Thyroid gland (tissue), 4 donors: ENCODE measurements around the gene DACH1. TPM values are rescaled to one million over a fixed set of nuclear protein-coding genes. Genes with fewer than 3 reads are reported as not detected.

ENCODE experiments used
- DNase-seq, 2 donors: peaks; one replicate each; pipeline ENCODE4 v3.0.0-alpha.2; 2019
- H3K27ac ChIP-seq, 3 donors: fragments of 200-600 bp; sonication (generic); 1 replicate in 2 of 3; 2 replicates in 1 of 3; pipeline ENCODE4 v1.5.1; 2016 to 2019; ENCODE audit warnings: mild to moderate bottlenecking in 1 of 3, moderate library complexity in 1 of 3
- H3K27me3 ChIP-seq: fragments of 200-600 bp; sonication (generic); one replicate; pipeline ENCODE4 v1.5.1; 2019
- H3K36me3 ChIP-seq, 2 donors: fragments of 200-600 bp; sonication (generic); one replicate each; pipeline ENCODE4 v1.5.1; 2016 to 2019
- H3K4me1 ChIP-seq, 2 donors: fragments of 200-600 bp; sonication (generic); one replicate each; pipeline ENCODE4 v1.5.1; 2017 to 2019
- H3K4me3 ChIP-seq, 3 donors: fragments of 200-600 bp; sonication (generic); replicated peaks in 1 of 3; 1 replicate in 2 of 3; 2 replicates in 1 of 3; pipeline ENCODE4 v1.5.1; 2016; ENCODE audit warnings: mild to moderate bottlenecking in 1 of 3
- H3K9me3 ChIP-seq: fragments of 200-600 bp; sonication (generic); one replicate; pipeline ENCODE4 v1.5.1; 2017
- CTCF ChIP-seq, 6 experiments: fragments of 200-600 bp in 3 of 6; fragments of 450-650 bp in 3 of 6; sonication (generic) in 3 of 6; IDR thresholded peaks; one replicate each; pipeline ENCODE4 v1.5.1; 2016 to 2019; ENCODE audit warnings: antibody characterized with exemption in 6 of 6, mild to moderate bottlenecking in 2 of 6, inconsistent platforms in 1 of 6, moderate library complexity in 1 of 6
- POLR2A ChIP-seq, 2 donors: fragments of 450-650 bp; IDR thresholded peaks; one replicate each; pipeline ENCODE4 v1.6.1; 2017; ENCODE audit warnings: antibody characterized with exemption in 2 of 2, mild to moderate bottlenecking in 2 of 2, moderate library complexity in 1 of 2
- WGBS, 2 donors: methylation state at CpG; one replicate each; pipeline ENCODE4 v1.1.5; 2017; 5-methylcytosine and 5-hydroxymethylcytosine counted together
- intact Hi-C: fragments of 100-400 bp; cut with DNase I; formaldehyde crosslinking; loops from one replicate; pipeline ENCODE4 v1.15.1; 2023
- total RNA-seq, 4 donors: library from RNA; depleted of rRNA; stranded (reverse); fragments of >200 nt; gene quantifications; one replicate each; pipeline ENCODE4 v1.2.3, GENCODE V29; 2016

Gene DACH1
- total RNA-seq, 4 donors from 2014 or later: 0.33 to 0.49 (median 0.33) TPM; not detected in 1

DNA sequence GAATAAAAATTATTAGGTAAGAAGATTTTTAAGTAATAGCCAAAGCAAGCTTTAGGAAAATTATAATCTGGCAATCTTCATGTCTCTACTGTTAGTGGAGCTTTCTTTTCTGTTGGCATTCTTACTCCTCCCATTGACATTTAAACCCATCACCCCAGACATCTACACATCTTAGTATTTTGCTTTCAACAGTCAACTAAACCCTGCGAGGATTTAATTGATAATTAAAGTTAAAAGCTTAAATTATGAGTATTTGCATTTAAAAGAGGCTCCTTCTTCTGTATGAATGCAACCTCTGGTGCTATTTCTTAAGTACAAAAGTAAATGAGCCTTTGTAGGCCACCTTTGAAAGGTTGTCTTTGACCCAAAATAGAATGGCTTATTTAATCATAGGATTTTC is 148.1 kb downstream of the DACH1 start:
- no peaks in the 10 kb centered on the region for H3K36me3 ChIP-seq
- H3K27me3 ChIP-seq: no peaks in the 10 kb centered on the region
- intact Hi-C loops: no loop called here
- TF ChIP-seq CTCF (IDR thresholded peaks at IDR 0.05): no peak
- TF ChIP-seq POLR2A (IDR thresholded peaks at IDR 0.05): no peak
- no peaks in the 10 kb centered on the region for H3K9me3 ChIP-seq
- WGBS, 2 donors: 73 to 80% methylated on average over 1 of the region's 1 CpG
- DNase-seq: no peak
- no peak overlapping the region for H3K4me3 ChIP-seq
- H3K4me1 ChIP-seq: no peaks in the 10 kb centered on the region
- no peak overlapping the region for H3K27ac ChIP-seq

DNA sequence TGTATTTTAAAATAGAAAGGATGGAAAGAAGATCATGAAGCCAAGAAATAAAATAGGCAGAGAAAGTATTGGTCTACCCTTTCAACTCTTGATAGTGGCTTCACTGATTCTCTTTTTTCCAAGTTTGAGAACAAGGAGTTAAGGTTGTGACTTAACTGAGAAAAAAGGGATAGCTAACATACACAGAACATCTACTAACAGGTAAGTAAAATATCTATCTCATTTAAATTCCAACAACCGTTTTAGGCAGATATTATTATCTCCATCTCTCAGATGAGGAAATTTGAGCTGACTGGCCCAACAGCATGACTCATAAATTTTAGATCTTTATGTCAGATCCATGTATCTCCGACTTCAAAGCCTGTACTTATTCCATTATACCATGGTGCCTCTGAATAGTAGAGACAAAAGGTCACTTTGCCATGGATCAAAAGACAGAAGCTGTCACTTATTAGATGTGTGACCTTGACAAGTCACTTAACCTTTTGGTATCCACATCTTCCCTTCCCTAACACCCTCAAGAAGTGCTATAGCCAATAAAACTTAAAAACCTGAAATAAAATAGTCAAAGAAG is 152.1 kb downstream of the DACH1 start:
- no peak for DNase-seq
- 83 to 84% methylated on average over 2 of the region's 2 CpGs for WGBS, 2 donors
- Histone ChIP-seq H3K27me3 (no peaks in the 10 kb centered on the region), H3K9me3 (no peaks in the 10 kb centered on the region), H3K4me1 (no peaks in the 10 kb centered on the region), H3K36me3 (no peaks in the 10 kb centered on the region), H3K27ac (no peak overlapping the region), H3K4me3 (no peak overlapping the region)
- intact Hi-C loops: no loop called here
- TF ChIP-seq CTCF (IDR thresholded peaks at IDR 0.05): no peak
- no peak for TF ChIP-seq POLR2A (IDR thresholded peaks at IDR 0.05)

DNA sequence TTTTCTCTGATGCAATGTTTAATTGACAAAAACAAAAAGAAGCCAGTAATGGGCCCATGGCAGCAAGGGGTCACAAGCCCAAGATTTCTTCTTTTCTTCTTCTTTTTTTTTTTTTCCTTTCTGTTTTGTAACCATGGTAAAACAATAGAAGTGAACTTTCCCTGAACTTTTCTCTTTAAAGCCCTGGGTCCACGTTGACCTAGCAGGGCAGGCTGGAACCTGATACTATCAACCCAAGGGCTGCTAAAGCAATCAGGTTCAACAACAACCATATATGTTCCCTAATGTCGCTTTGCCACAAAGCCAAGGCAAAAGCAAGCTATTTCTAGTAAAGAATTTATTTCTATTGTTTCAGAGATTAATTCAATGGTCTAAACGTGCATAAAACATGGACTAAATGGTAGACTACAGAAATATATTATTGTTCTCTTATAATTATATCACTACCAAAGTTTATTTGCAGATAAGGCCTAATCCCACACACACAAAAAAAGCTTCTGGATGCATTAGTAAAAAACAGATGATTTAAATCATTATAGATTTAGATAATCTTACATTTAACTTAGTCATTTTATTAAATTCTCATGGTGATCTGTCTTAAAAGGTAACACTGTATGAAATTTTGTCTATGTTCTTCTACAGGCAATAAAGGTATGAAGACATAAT is 153.9 kb downstream of the DACH1 start:
- H3K9me3 ChIP-seq: no peaks in the 10 kb centered on the region
- H3K4me3 ChIP-seq: no peak overlapping the region
- WGBS, 2 donors: 39 to 41% methylated on average over 3 of the region's 3 CpGs
- DNase-seq: no peak
- intact Hi-C loops: no loop called here
- H3K27ac ChIP-seq: no peak overlapping the region
- TF ChIP-seq CTCF (IDR thresholded peaks at IDR 0.05) (no peak), POLR2A (IDR thresholded peaks at IDR 0.05) (no peak)
- H3K27me3 ChIP-seq: no peaks in the 10 kb centered on the region
- no peaks in the 10 kb centered on the region for H3K4me1 ChIP-seq
- H3K36me3 ChIP-seq: no peaks in the 10 kb centered on the region

DNA sequence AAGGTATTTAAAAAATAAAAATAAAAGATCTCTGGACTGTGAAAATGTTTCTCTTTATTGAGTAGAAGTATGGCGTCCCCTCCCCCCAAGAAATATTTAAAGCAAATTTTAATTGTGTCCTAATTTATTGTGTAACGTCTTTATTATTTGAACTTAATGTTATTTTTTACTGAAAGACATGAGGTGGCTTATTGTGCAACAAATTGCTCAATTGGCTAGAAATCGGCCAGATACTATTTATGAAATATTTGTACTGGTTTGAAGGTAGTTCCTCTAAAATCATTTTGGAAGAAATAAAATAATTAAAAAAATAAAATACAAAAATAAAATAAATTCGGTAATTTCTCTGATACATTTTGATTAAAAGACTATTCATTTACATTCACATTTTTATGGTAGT is 162.3 kb downstream of the DACH1 start:
- H3K9me3 ChIP-seq: no peaks in the 10 kb centered on the region
- H3K27ac ChIP-seq: no peak overlapping the region
- H3K4me1 ChIP-seq: no peaks in the 10 kb centered on the region
- WGBS, 2 donors: 87 to 92% methylated on average over 4 of the region's 4 CpGs
- H3K27me3 ChIP-seq: no peaks in the 10 kb centered on the region
- TF ChIP-seq CTCF (IDR thresholded peaks at IDR 0.05): no peak
- no peak for TF ChIP-seq POLR2A (IDR thresholded peaks at IDR 0.05)
- DNase-seq: no peak
- no peak overlapping the region for H3K4me3 ChIP-seq
- no peaks in the 10 kb centered on the region for H3K36me3 ChIP-seq
- intact Hi-C loops: no loop called here

DNA sequence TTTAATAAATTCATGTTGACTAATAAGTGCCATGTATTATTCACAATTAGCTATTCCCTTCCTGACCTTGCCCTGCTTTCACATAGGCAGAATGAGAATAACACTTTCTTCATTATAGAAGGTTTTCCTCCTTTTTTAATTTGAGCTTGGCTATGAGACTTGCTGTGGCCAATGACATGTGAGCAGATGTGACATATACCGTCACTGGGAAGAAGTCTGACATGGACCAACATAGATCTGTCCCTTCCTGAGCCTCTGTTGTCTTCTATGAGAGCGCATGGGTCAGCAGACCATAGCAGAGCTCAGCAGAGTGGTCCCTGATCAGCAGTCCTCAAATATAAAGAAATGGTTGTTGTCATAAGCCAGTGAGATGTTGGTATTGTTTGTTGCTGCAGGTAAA is 163.9 kb downstream of the DACH1 start:
- H3K4me3 ChIP-seq: no peak overlapping the region
- TF ChIP-seq CTCF (IDR thresholded peaks at IDR 0.05) (no peak), POLR2A (IDR thresholded peaks at IDR 0.05) (no peak)
- H3K27me3 ChIP-seq: no peaks in the 10 kb centered on the region
- DNase-seq: no peak
- no peaks in the 10 kb centered on the region for H3K9me3 ChIP-seq
- no peaks in the 10 kb centered on the region for H3K36me3 ChIP-seq
- no peak overlapping the region for H3K27ac ChIP-seq
- intact Hi-C loops: no loop called here
- H3K4me1 ChIP-seq: no peaks in the 10 kb centered on the region
- 83 to 97% methylated on average over 2 of the region's 2 CpGs for WGBS, 2 donors
